ENCODE data around the gene ATP10B.

Gene ATP10B

DNA sequence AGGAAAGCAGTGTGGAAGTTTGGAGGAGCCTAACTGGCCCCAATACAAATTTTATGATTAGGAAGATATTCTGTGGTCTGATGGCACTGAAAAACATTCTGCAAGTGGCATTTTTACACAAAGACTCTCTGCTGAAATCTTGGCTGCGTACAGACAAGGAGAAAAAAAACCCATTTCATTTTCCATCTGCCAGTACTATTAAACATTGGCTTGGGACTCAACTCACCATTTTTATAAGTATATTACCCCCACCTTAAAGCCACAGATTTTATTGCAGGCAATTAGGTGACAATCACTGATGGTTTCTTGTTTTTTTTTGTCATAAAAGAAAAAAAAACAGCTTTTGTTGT, 223.4 kb downstream of the ATP10B start:
- DNase-seq: no peak

DNA sequence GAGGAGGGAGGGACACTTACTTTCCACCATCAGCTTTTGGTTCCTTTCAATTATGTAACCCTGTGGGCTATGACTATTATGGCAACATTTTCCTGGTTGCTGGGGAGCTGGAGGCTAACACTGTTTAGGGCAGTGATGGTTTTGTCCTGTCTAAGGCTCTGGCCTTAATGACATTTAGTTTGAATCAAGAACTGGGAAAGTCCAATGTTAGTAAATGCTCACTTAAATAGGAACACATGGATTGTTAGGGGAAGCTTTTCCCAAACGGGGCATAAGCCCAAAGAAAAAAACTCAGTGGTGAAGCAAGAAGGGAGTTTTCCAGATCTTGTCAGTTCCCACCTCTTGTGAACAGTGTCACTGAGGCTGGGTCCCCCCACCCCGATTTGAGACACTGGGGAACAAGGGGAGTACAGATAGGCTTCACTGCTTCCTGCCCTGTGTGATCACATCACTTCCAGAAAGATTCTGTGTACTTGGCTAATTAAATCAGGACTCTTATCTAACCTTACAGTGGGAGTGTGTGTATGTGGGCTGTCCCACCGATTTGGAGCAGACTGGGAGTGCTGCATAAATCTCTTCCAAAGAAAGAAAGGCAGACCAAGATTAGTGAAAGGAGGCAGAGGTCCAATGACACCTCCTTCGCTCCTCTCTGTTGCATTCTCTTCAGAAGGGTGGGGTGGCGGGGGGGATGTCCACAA, 223.9 kb downstream of the ATP10B start:
- no peak for DNase-seq

DNA sequence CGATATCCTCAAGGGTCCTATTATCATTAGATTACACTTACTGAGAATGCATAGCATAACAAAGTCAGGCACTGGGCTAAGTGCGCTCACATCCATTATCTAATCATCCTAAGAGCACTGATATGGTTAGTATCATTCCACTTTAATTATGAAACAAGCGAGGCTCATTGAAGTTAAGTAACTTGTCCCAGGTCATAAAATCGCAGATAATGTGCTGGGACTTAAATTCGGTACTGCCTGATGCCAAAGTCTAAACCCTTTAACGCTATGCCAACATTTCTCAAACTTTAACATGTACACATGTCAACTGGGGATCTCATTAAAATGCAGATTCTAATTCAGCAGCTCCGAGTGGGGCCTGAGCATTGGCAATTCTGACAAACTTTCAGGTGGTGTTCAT, 225.7 kb downstream of the ATP10B start:
- DNase-seq: no peak

DNA sequence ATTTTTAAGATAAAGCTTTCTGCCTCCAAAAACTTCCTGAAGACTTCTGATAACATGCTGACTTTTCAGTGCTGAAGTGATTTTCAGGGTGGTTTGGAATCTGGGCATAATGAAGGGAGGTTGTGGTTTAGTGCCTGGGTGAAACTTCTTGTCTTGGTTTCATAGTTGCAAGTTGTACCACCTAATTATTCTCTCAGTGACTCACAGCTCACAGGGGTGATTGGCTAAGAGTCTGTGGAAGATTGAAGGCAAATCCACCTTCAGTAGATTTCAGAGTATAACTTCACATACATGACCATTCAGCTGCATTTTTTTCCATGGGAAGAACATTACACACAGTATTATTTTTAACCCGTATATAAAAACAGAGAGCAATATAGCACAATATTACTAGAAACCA, 230.5 kb downstream of the ATP10B start:
- no peak for DNase-seq

DNA sequence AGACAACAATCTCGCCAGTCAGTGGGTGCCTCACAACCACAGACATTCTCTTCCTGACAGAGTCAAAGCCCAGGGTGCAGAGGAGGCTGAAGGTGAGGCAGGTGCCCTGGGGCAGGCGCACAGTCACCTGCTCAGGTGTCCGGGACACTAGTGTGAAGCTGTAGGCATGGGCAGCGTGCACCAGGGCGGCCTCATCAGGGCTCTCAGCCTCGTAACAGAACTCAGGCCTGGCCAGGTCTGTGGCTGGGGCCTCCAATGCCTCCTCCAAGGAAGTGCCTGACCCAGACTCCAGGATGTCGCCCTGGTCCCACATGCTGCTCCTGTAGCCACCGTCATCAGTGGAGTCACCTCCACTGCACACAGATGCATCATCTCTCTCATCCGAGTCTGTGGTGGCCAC, 231.6 kb downstream of the ATP10B start:
- DNase-seq: no peak

DNA sequence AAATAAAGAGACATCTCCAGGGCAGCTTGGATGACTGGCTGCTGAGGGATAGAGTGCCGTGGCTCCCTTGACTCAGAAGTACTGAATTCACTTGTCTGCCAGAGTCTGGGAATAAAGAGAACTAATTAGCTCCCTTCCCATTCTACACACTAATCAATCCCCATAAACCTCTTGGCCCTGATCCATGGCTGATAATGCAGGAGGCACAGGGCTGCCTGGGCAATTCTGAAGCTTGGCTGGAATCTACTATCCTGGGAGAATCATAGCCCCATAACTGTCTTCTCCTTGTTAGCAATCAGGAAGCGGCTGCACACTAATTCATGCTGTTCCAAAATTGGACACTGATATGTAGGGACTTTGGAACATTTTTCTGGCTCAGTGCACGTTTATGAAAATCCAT, 232.6 kb downstream of the ATP10B start:
- DNase-seq: no peak

DNA sequence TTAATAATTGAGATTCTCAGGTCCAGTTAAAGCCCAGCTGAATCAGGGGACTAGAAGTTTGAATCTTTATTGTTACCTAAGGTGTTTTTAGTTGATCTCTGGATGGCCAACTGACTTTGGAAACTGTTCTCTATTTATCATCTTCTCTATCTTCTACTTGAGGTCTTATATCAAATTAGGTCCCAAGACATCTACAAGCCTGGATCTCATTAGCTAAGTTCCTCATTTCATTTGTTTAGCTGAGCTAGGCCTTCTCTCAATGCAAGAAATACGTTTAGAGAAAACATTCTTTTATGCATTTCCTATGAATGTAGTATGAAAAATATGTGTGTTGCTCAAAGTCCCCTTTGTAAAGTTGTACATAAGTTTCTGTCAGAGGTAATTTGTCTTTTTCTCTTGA, 233.7 kb downstream of the ATP10B start:
- no peak for DNase-seq

DNA sequence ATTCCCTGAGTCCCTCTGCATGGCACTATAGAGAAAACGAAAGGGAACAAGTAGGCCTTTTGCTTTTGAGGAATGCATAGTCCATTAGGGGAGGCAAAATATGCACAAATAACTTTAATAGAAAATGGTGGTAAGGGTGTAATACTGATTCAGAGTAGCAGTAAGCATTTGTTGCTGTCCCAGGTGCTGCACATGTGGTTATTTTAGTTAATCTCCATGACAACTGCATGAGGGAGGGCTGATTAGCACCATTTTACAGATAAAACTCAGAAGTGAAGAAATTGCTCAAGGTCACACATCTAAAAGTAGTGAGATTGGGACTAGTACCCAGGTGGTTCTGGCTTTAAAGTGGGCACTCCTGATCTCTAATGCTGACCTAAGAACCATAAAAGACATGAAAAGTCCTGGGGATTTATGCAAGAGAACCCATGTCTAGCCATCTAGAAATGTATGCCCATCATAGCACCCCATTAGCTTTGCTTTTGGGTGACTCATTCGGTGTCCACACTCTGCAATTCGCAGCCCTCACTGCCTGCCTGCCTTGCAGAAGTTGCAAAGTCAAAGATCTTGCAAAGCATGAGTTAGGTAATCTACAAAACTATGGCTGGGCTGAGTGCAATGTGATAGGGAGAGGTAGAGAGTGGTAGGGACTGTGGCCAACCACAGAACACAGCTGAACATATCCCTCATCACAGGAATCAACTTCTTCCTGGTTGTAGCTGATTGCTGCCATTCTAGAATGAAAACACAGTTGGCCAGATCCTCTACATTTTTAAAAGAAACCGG, 235.1 kb downstream of the ATP10B start:
- no peak for DNase-seq

DNA sequence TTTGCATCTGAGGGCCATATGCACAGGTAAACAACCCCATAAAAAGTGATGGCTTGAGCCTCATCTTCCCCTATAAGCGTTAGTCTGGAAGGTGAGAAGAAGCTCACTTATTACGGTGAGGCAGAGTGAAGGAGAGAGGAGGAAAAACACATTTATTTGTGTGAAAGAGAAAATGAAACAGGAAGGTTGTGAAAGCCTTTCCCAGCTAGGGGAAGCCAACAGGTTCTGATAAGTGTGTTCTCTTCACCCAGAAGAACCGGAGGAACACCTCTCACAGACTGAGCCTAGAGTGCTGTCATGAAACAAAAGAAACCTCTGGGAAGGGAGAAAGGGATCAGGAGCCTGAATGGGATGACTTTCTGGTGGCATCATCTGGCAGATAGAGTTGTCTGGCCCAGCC, 237.9 kb downstream of the ATP10B start:
- DNase-seq: no peak

DNA sequence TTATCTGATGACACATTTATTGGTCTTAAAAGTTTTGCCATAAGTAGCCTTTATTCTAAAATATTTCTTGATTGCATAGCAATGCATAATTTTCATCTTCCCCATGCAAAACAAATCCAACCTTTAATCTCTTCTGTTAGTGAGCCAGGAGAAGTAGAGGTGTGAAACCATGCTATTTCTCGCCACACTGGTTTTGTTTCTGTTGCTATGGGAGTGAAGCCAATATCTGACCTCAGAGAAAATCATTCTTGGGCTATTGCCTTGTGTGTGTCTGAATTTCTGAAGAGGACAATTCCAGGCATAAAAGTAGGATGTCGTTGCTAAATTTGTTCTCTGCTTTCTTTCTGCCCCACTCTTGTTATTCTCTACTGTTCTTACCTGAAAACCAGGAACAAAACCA, 246.7 kb downstream of the ATP10B start:
- DNase-seq: no peak

DNA sequence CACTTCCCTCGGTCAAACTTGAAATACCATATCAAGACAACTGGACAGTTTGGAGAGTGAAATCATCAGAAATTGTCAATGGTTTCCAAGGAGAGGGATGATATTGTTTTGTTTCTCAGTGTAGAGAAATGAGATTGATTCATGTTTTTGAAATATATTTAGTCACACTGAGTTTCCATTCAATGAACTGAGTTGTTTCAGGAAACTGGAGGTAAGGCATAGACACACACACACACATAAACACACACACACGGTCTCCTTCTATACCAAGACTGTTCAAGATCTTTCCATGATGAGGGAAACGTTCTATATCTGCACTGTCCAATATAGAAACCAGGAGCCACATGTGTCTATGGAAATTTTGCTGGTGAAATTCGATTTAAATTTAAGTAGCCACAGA, 247.5 kb downstream of the ATP10B start:
- no peak for DNase-seq

DNA sequence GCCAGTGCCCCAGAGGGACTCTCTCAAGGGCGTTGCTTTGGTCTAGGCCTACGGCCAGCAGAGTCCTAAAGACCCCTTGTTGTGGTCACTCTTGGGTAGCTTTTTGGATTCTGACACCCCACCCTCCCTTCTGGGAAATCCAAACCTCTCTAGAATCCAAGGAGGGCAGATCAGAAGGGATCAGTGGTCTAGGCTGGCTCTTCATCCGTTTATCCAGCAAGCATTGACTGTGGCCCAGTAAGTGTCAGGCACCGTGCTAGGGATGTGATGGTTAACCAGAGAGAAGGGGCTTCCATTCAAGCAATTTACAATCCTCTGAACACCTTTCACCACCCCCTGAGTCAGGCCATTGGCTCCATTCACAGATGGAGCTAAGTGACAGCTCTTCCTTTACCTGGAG, 249.3 kb downstream of the ATP10B start:
- DNase-seq: no peak

DNA sequence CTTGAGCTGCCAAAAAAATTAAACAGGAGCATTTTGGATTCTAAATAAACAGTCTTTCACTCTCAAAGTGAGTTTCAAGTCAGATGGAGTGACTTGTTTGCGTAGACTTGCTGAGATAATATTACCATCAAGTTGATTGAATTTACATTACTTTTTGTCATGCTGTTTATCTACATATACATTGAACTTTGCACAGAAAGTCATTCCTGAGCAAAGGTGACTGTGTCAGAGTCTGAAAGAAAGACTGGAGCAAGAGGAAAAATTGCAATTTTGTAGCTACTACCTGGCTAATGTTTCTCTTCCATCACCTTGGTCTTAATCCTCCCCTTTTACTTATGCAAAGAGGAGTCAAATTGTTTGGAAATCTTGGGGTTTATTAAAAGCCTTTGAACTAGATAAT, 251.0 kb downstream of the ATP10B start:
- no peak for DNase-seq

DNA sequence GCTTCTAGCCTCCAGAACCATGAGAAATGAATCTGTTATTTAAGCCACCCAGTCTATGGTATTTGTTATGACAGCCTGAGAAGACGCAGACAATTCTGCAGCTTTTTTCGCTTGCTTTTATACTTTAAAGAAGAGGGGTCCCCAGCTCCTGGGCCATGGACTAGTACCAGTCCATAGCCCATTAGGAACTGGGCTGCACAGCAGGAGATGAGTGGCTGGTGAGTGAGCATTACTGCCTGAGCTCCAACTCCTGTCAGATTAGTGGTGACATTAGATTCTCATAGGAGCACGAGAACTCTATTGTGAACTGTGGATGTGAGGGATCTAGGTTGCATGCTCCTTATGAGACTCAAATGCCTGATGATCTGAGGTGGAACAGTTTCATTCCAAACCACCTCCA, 278.7 kb downstream of the ATP10B start:
- no peak for DNase-seq

DNA sequence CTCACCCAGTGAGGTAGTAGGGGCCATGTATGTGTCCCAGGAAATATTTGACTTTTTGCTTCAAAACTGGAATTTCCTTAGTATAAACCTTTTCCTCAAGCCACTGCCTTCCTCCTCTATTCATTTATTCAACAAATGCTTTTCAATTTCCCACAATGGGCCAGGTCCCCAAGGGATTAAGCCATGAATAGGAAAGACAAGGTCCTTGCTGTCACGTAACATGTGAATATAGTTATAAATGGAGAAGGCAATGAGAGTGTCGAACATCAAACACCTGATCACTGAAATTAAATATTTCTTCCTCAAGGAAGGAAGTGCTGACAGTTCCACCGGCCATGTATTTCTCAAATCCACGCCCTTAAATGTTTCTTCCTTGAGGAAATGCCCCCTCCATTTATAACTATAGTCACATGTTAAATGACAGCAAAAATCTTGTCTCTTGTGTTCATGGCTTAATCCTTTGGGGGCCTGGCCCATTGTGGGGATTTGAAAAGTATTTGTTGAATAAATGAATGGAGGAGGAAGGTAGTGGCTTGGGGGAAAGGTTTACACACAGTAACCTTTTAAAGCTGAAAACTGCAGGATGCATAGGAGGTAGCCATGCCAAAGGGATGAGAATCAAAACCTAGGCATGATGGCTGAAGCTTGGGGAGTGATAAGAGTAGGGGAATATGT, 284.8 kb downstream of the ATP10B start:
- no peak for DNase-seq

DNA sequence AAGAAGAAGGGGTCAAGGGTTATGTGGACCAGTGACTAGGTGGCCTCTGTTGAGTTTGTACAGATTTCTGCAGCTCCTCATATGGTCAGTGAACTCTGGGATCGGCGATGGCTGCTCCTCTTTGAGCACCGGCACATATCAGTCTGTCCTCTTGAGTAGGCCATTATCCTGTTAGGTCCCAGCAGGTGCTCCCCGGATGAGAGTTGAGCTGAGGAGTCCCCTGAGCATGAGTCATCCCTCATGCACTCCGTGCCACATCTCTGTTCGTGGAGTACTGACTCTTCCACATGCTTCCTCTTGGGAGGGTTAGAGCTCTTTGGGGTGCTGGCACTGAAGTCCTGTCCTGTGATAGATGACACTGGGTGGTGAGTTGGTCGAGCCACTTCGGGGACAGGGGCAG, 286.6 kb downstream of the ATP10B start:
- DNase-seq: peak; percentile 69

DNA sequence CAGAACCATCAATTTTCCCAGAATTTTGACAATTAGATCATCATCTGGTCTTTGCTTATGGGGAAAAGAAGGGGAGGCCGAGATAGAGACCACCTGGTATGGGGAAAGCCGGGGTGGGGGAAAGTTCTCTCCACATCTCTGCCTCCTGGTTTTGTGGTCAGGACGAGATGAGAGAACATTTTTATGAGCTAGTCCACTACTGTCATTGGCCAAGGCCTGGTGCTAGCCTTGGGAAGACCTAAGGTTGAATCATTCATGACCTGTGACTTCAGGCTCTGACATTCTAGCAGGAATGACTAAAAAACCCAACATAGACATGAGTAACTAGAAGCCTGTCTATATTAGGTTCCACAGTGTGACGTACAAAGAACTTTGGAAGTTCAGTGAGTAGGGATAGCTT, 295.2 kb downstream of the ATP10B start:
- DNase-seq: no peak

DNA sequence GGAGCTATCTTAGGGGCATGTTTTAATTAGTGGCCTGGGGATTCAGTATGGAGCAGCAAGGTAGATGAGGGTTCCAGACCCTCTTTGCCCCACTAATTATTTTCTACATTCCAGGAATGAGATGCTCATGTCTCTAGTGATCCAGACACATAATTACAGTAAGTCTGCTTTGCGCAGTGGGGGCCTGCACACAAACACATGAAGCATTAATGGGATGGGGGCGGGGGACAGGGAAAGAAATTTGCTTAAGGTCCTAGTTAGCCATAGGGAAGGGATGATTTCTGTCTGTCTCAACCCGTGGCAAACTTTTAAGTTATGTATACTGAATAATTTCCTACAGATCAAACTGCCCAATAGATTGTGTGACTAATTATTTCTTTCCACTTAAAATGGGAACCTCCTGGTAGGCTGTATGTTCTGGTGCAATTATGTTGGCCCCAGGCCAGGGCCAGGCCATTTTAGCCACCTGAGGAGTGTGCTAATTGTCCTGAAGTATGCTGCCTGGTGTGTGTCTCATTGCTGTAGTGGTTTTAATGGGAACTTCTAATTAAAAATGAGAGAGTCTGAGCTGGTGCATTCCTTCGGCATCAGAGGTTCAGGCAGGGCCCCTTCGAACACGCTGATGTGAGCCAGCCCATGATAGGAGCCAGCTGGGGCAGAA, 295.9 kb downstream of the ATP10B start:
- no peak for DNase-seq

DNA sequence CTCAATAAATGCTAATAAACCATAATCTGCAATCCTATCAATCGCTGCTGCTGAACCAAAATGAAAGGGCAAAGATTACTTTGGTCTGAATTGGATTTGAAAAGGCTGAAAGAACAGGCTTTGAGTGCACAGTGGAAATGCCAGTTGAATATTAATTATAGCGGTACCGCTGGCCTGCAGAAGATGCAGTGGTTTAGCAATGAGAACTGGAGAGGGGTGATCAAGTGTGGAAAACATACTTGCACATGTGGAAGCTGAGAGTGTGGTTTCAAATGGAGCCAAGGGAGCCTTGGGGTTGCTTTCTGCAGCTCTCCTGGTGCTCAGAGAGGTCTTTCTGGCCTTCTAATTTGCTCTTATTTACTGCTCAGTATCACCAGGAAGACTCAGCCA, 296.4 kb downstream of the ATP10B start:
- DNase-seq: no peak

DNA sequence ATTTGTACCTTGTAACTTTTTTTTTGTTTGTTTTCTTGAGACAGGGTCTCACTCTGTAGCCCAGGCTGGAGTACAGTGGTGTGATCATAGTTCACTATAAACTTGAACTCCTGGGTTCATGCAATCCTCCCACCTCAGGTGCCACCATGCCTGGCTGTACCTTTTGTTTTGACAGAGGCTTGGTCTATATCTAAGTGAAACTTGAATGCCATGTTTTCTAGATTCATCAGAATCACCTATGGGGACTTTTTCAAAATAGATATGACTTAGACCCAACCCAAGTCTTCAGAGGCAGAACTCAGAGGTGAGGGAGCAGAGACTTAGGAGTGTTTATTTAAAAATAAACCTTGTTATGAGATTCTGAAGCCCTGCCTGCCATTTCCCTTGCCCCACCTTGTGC, 301.9 kb downstream of the ATP10B start:
- no peak for DNase-seq

DNA sequence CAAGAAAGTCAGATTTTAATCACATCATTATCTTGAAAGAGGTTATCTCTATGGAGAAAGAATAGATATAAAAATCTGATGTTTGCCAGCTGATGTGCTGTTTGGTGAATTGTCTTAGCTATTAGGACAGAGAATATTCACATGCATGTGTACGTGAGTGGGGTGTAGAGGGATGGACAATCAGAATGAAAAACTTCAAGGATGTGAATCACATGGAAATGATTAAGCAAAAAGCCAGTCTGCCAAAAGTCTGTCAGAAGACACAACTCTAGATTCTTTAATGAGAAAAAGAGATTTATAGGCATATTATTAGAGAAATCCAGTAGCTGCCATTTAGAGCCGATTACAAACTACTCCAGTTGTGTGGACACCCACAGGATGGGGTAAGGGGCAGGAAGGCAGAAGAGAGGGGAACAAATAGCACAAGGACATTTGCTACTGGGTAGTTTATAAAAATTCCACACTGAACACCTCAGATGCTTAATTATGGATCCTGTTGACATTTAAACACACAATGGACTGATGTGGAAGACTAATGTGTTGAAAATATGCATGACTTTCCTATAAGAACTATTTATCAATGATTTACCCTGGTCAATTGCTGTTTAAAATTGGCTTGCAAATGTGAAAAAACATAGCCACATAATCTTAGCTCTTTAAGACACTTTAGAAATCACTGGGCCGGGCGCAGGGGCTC, 302.9 kb downstream of the ATP10B start:
- DNase-seq: no peak

DNA sequence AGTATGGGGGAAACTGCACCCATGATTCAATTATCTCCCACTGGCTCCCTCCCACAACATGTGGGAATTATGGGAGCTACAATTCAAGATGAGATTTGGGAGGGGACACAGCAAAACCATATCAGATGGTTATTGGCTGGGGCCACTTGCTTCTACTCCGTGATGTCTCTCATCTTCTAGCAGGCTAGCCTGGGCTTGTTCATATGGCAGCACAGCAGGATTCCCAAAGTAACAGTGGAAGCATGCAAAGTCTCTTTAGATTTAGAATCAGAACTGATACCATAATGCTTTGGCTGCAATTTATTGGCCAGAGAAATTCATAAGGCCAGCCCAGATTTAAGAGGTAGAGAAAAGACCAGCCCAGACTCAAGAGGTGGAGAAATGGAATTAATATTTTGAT, 304.1 kb downstream of the ATP10B start:
- DNase-seq: no peak

DNA sequence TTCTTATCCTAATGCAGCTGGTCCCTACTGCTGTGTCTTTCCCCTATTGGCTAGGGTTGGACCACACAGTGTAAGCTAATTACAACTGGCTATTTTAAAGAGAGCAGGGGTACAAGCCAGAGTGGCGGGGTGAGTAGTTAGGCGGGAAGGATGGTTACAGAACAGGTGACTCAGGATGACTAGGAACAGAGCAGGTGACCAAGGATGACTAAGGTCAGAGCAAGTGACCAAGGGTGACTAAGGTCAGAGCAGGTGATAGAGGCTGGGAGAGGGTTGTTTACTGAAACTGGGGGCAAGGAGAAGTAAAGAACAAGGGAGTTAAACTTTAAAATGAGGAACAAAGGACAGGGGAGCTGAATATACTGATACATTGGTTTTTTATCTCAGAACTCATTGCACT, 304.9 kb downstream of the ATP10B start:
- DNase-seq: peak; percentile 43
